ENCODE measurements around the gene NEFH.
"Not testable (repeated sequence)": the region's sequence is repeated elsewhere in the genome, so short reads cannot be mapped to it uniquely, and the experiment has no call there.

The NEFH gene

GRCh38 chr22:29483254-29483653, 3.2 kb downstream of the NEFH start:
- no peak for DNase-seq (ENCODE audit: low read depth, low spot score)
- no peak overlapping the region for H3K4me3 ChIP-seq (ENCODE audit: insufficient read length, low read depth)
- H3K9ac ChIP-seq (ENCODE audit: insufficient read length, low read depth), result peak overlapping the region; percentile 50
- H3K9me3 ChIP-seq (ENCODE audit: insufficient read depth, low read length), result no peaks in the 10 kb centered on the region
- H3K27me3 ChIP-seq (ENCODE audit: insufficient read depth, insufficient read length), result peaks cover 30% of the 10 kb centered on the region
- peaks cover 22% of the 10 kb centered on the region for H3K36me3 ChIP-seq (ENCODE audit: insufficient read depth, insufficient read length, low read length)
- TF ChIP-seq ZNF274 (IDR thresholded peaks at IDR 0.05; ENCODE audit: low read depth, low read length) (no peak), YY1 (IDR thresholded peaks at IDR 0.05; ENCODE audit: insufficient read depth, insufficient read length) (no peak), SUZ12 (IDR thresholded peaks at IDR 0.05; ENCODE audit: extremely low read depth, insufficient read depth, insufficient read length) (no peak)
- H3K4me1 ChIP-seq (ENCODE audit: insufficient read depth, insufficient read length), result peaks cover 12% of the 10 kb centered on the region

GRCh38 chr22:29484642-29485041, 4.6 kb downstream of the NEFH start:
- Histone ChIP-seq H3K27me3 (ENCODE audit: insufficient read depth, insufficient read length) (peaks cover 17% of the 10 kb centered on the region), H3K4me1 (ENCODE audit: insufficient read depth, insufficient read length) (peaks cover 11% of the 10 kb centered on the region), H3K9ac (ENCODE audit: insufficient read length, low read depth) (no peak overlapping the region), H3K4me3 (ENCODE audit: insufficient read length, low read depth) (no peak overlapping the region), H3K36me3 (ENCODE audit: insufficient read depth, insufficient read length, low read length) (peaks cover 27% of the 10 kb centered on the region), H3K9me3 (ENCODE audit: insufficient read depth, low read length) (no peaks in the 10 kb centered on the region)
- no peak for TF ChIP-seq ZNF274 (IDR thresholded peaks at IDR 0.05; ENCODE audit: low read depth, low read length)
- DNase-seq (ENCODE audit: low read depth, low spot score), result no peak

- no peak for TF ChIP-seq YY1 (IDR thresholded peaks at IDR 0.05; ENCODE audit: insufficient read depth, insufficient read length)
- Histone ChIP-seq H3K27me3 (ENCODE audit: insufficient read depth, insufficient read length) (peaks cover 9% of the 10 kb centered on the region), H3K36me3 (ENCODE audit: insufficient read depth, insufficient read length, low read length) (peaks cover 27% of the 10 kb centered on the region), H3K9me3 (ENCODE audit: insufficient read depth, low read length) (no peaks in the 10 kb centered on the region), H3K4me3 (ENCODE audit: insufficient read length, low read depth) (no peak overlapping the region), H3K4me1 (ENCODE audit: insufficient read depth, insufficient read length) (peaks cover 10% of the 10 kb centered on the region), H3K9ac (ENCODE audit: insufficient read length, low read depth) (no peak overlapping the region)
- DNase-seq (ENCODE audit: low read depth, low spot score), result no peak
Observed at GRCh38 chr22:29485448-29485847, 5.4 kb downstream of the NEFH start.

- no peak for TF ChIP-seq SUZ12 (IDR thresholded peaks at IDR 0.05; ENCODE audit: extremely low read depth, insufficient read depth, insufficient read length)
- TF ChIP-seq ZNF274 (IDR thresholded peaks at IDR 0.05; ENCODE audit: low read depth, low read length), result no peak
- no peak for TF ChIP-seq YY1 (IDR thresholded peaks at IDR 0.05; ENCODE audit: insufficient read depth, insufficient read length)
- H3K9me3 ChIP-seq (ENCODE audit: insufficient read depth, low read length), result no peaks in the 10 kb centered on the region
- H3K36me3 ChIP-seq (ENCODE audit: insufficient read depth, insufficient read length, low read length), result peaks cover 27% of the 10 kb centered on the region
- no peak overlapping the region for H3K4me3 ChIP-seq (ENCODE audit: insufficient read length, low read depth)
- peaks cover 3% of the 10 kb centered on the region for H3K4me1 ChIP-seq (ENCODE audit: insufficient read depth, insufficient read length)
- no peak for DNase-seq (ENCODE audit: low read depth, low spot score)
- H3K27me3 ChIP-seq (ENCODE audit: insufficient read depth, insufficient read length), result no peaks in the 10 kb centered on the region
- H3K9ac ChIP-seq (ENCODE audit: insufficient read length, low read depth), result no peak overlapping the region
Observed at GRCh38 chr22:29487426-29487986, 7.5 kb downstream of the NEFH start.

GRCh38 chr22:29489127-29489780, 9.2 kb downstream of the NEFH start:
- H3K27me3 ChIP-seq (ENCODE audit: insufficient read depth, insufficient read length); H3K9ac ChIP-seq (ENCODE audit: insufficient read length, low read depth); H3K9me3 ChIP-seq (ENCODE audit: insufficient read depth, low read length); H3K4me1 ChIP-seq (ENCODE audit: insufficient read depth, insufficient read length); H3K4me3 ChIP-seq (ENCODE audit: insufficient read length, low read depth); DNase-seq (ENCODE audit: low read depth, low spot score): not testable (repeated sequence)
- H3K36me3 ChIP-seq (ENCODE audit: insufficient read depth, insufficient read length, low read length), result peaks cover 20% of the 10 kb centered on the region

- DNase-seq (ENCODE audit: low read depth, low spot score), result no peak
- TF ChIP-seq YY1 (IDR thresholded peaks at IDR 0.05; ENCODE audit: insufficient read depth, insufficient read length) (no peak), ZNF274 (IDR thresholded peaks at IDR 0.05; ENCODE audit: low read depth, low read length) (no peak), SUZ12 (IDR thresholded peaks at IDR 0.05; ENCODE audit: extremely low read depth, insufficient read depth, insufficient read length) (no peak)
- 0 out of 2 replicates have a peak, but pooled peaks cover 5% of the 10 kb centered on the region for H3K9me3 ChIP-seq (ENCODE audit: insufficient read depth, low read length)
Observed at GRCh38 chr22:29491012-29491411, 11.0 kb downstream of the NEFH start.

GRCh38 chr22:29493636-29494035, 13.6 kb downstream of the NEFH start:
- Histone ChIP-seq H3K36me3 (ENCODE audit: insufficient read depth, insufficient read length, low read length) (peaks cover 13% of the 10 kb centered on the region), H3K9ac (ENCODE audit: insufficient read length, low read depth) (no peak overlapping the region), H3K9me3 (ENCODE audit: insufficient read depth, low read length) (0 out of 2 replicates have a peak, but pooled peaks cover 5% of the 10 kb centered on the region), H3K4me1 (ENCODE audit: insufficient read depth, insufficient read length) (no peaks in the 10 kb centered on the region), H3K27me3 (ENCODE audit: insufficient read depth, insufficient read length) (no peaks in the 10 kb centered on the region), H3K4me3 (ENCODE audit: insufficient read length, low read depth) (no peak overlapping the region)
- no peak for DNase-seq (ENCODE audit: low read depth, low spot score)
- TF ChIP-seq SUZ12 (IDR thresholded peaks at IDR 0.05; ENCODE audit: extremely low read depth, insufficient read depth, insufficient read length) (no peak), YY1 (IDR thresholded peaks at IDR 0.05; ENCODE audit: insufficient read depth, insufficient read length) (no peak), ZNF274 (IDR thresholded peaks at IDR 0.05; ENCODE audit: low read depth, low read length) (no peak)

More at GRCh38 chr22:29491012-29491411, 11.0 kb downstream of the NEFH start:
- Histone ChIP-seq H3K4me1 (ENCODE audit: insufficient read depth, insufficient read length) (no peaks in the 10 kb centered on the region), H3K4me3 (ENCODE audit: insufficient read length, low read depth) (no peak overlapping the region), H3K27me3 (ENCODE audit: insufficient read depth, insufficient read length) (no peaks in the 10 kb centered on the region), H3K36me3 (ENCODE audit: insufficient read depth, insufficient read length, low read length) (peaks cover 19% of the 10 kb centered on the region), H3K9ac (ENCODE audit: insufficient read length, low read depth) (no peak overlapping the region)
